GM21367 (cell line): ENCODE measurements around the gene SLC6A18.
"Not testable (repeated sequence)": the region's sequence is repeated elsewhere in the genome, so short reads cannot be mapped to it uniquely, and the experiment has no call there.

ENCODE experiments used
- ATAC-seq: cut with Tn5 transposase; IDR thresholded peaks from one replicate; pipeline ENCODE4 v1.9.1; 2021; ENCODE audit not compliant: unreplicated experiment

The SLC6A18 gene

DNA sequence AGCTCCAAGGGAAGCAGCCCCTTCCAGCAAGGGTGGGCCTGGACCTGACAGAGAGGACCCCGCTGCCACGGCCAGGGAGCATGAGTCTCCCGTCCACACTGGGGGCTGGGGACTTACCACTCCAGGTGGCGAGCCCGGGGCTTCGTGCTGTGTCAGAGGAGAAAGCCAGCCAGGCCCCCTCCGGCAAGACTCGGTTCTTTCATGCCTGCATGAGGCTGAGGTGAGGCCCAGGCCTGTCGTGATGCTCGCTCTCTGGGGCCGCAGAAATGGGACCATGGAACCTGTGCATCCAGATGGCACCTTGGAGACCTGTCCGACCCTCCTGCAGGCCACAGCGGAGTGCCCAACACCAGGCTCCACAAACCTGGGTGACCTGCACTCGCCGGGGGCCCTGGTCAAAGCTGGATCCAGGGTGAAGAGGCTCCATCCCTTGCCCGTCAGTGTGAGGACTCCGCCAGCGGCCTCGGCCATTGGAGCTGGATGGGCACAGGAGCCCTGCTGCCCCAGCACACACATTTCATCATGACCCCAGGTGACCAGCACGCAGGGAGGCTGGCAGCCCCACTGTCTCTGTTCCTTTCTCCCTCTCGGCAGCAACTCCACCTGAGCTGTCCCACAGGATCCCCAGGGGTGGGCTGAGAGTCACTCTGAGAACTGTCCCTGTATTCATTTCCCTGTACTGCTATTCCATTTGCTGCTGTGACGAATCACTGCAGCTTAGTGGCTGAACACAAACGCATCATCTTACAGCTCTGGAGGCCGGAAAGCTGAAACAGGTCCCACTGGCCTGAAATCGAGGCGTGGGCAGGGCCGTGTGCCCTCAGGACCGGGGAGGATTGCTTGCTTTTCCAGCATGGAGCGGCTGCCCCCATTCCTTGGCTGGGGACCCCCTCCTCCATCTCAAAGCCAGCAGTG, 24.4 kb downstream of the SLC6A18 start:
- ATAC-seq, result no peak

DNA sequence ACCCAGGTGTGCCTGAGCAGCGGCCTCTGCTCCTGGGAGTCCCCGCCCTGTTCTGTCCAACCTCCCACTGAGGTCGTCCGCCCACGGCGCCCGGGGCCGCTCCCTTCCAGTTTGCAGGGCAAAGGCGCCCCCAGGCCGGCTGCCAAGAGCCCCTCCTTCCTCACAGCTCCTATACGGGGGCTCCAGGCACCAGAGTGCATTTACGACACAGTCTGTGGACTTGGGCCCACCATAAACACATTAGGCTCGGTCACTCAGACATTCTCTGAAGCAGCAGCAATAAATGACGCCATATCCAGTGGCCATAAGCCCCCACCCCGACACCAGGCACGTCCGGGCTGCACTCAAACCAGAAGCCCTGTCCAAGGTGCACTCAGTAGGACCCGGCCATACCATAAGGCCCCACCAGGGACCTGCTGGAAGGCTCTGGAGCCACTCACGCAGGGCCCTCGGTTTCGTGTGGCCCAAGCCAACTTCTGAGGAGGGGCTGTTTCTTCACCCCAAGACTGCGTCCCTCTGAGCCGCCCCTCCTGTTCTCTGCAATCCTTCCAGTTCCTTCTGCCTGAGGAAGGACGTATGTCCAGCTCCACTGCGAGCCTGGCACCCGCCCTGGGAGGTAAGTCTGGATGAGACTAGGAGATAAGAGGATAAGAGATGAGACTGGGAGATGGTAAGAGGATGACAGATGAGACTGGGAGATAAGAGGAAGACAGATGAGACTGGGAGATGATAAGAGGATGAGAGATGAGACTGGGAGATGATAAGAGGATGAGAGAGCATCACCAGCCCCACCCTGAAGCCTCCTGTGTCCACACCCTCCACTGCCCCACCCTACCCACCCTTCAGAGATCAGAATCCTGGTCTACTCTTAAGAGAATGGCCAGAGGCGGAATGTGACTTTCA, 26.7 kb downstream of the SLC6A18 start:
- ATAC-seq, result no peak

DNA sequence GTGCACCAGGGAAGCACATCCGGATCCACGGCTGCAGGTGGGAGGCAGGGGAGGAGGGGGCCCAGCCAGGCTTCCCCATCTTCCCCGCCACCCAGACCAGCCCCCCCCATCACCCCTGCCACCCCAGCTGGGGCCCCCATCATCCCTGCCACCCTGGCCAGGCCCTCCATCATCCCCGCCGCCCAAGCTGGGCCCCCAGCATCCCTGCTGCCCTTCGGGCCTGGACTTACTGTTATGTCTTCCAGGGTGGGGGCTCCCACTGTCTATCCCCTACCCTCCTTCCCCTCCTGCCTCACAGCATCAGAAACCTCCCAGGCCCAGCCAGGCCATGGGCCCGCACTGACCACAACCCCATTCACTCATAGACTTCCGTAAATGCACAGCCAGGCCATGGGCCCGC, 27.5 kb downstream of the SLC6A18 start:
- no peak for ATAC-seq

DNA sequence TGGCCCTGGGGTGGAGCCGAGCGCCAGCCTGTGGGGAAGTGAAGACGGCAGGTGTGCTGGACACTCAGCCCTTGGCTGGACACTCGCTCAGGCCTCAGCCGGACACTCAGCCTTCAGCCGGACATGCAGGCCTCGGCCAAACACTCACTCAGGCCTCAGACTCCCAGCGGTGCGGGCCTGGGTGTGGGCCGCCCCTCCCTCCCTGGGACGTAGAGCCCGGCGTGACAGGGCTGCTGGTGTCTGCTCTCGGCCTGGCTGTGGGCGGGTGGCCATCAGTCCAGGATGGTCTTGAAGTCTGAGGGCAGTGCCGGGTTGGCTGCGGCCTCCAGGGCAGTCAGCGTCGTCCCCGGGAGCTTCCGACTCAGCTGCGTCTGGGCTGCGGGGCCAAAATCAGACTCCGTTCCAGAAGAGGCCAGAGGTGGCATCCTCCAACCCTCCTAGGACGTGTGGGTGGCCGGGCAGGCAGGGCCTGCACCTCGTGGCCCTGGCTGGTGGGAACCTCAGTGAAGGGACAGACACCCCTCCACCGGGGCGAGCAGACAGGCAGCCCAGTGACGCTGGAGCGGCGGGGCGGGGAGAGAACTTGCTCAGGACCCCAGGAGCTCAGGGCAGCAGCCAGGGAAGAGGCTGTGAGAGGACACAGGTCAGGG, 28.4 kb downstream of the SLC6A18 start:
- ATAC-seq, result no peak

DNA sequence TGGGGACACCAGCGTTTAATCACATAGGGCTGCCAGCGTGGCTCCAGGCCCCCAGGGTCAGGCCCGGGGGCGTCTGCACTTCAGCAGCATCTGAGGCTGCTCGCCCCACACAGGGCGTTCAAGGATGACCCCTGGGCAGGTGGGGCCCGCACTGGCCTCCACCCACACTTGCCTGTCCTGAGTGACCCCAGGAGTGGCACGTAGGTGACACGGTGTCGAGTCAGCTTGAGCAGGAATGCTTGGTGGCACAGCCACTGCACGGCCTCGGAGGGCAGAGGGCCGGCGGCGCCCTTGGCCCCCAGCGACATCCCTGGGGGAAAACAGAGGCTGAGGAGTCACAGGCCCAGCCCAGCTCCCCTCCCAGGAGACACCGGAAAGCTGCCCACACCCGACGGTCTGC, 29.0 kb downstream of the SLC6A18 start:
- ATAC-seq, result no peak

DNA sequence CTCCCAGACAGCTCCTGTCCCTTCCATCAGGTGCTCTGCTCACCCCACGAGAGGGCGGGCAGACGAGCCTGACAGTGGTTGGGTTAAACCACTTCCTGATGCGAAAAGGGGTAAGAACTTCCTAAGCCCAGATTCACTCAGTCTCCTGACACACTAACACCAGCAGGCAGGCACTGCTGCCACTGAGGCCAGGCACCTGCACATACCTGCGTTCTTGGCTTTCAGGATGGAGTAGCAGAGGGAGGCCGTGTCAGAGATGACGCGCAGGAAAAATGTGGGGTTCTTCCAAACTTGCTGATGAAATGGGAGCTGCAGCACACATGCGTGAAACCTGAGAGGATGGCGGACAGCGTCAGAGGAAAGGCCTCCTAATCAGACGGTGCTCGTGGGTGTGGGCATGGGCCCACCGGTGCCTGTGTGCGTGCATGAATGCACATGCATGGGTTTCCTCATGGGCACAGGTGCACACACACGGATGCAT, 29.9 kb downstream of the SLC6A18 start:
- no peak for ATAC-seq

DNA sequence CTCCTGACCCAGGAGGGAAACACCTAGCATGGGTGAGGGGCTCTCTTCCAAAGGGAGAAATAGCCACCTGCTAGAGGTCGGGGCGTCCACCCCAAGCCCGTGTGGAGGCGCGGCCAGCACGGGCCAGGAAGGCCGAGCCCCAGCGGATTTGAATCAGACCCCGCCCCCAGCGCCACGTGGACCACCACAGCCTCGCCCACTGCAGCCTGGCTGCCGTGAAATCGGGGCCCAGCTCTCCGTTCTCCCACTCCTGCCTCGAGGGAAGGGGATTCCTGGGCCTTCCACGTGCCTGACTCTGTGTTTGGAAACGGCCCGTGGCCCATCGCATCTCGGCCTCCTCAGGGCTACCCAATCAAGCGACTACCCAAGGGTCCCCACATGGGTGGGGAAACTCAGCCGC, 31.6 kb downstream of the SLC6A18 start:
- ATAC-seq, result no peak

DNA sequence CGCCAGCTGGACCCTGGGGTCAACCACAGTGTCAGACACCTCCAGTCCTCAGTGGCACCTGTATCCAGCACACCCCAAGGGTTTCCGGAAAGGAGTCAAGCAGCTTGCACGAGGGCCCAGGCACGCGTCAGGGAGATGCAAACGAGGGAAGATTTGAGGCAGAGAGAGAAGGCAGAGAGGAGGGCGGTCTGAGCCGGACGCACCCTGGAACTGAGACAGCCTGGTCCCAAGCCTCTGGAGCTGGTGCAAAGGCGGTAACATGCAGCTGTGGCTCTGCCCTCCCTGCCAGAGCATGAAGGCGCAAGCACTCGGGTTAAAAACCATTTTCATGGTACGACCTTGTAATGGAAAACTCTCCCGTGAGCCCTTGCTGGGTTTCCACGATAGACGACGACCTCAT, 32.2 kb downstream of the SLC6A18 start:
- ATAC-seq, result no peak

DNA sequence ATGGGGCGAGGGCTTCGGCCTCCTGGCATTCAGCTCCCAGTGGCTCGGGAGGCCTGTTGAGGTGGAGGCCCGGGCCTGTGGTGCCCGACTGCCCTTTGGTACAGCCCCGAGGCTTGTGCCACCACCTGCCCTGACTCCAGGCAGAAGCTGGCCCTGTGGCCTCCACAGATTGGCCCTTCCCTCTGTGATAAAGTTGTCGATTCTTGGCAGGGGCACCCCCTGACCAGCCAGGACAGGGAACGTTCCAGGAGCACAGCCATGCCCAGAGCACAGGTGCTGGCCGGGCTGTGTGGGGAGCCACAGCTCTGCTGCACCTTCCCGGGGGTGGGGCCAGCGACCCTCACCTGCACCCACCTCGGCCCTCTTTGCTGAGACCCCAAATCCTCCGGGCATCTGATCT, 32.7 kb downstream of the SLC6A18 start:
- ATAC-seq, result no peak

DNA sequence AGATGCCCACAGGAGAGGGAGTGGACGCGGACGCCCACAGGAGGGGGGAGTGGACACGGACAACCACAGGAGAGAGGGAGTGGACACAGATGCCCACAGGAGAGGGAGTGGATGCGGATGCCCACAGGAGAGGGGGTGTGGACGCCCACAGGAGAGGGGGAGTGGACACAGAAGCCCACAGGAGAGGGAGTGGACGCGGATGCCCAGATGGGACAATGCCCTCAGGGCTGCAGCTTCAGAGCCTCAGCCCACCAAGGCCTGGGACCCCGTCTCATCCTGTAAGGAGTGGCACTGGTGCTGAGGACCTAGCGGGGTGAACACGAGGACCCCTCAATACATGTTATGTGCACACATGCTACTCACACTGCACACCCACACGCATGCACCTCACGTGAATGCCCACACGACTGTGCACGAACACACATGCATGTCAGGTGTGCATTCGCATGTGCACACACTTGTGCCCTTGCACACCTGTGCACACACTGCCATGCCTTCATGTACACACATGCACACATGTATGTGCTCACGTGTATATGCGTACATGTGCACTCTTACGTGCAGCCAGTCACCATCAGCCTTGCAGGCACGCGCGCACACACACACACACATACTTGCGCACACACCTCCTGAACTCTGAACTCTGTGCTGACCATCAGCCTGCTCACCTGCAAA, 34.8 kb downstream of the SLC6A18 start:
- no peak for ATAC-seq

DNA sequence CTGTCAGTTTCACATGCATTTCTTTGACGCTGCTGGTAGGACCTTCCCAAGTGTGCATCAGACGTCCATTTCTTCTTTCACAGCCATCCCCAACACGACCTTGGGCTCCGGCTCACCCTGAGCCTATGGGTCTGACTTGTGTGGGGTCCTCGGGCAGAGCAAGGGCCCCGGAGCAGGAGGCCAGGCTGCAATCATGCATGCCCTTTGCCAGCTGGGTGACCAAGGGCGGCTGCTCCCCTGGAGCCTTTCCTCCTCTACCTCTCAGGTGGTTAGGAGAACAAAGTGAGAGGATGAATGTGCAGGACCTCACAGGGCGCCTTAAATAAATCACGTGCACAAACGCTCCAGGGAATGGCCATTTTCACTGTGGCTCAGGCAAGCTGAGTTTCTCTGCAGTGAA, 36.5 kb downstream of the SLC6A18 start:
- no peak for ATAC-seq

DNA sequence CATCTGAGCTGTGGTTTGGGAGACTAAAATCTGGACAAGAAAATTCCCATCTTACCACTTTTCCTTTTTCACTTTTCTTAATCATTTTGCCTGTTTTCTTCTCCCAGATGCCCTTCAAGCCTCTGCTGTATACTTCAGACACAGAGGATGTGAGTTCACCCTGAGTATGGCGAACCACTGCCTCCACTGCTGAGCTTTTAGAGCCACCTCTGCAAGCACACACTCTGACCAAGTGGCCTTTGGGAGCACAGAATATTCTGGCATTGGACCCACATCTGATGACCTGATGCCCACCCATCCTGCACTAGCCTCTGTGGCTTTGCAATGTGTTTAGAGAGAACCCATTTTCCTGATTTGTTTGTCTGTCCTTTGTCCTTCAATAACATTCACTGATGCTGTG, 37.2 kb downstream of the SLC6A18 start:
- ATAC-seq, result no peak

DNA sequence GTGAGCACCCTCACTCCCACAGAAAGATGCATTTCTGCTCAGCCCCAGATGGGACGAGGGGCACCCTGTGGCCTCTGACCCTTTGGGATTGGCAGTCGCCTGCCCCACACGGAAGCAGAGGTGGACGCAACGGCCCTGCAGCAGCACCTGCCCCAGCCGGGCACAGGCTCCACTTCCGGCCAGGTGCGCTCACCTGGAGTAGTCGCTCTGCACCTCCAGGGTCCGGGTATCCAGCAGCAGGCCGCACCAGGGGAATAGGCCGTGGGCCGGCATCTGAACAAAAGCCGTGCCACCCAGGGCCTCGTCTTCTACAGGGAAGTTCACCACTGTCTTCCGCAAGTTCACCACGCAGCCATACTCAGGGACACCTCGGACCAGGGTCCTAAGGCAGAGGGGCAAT, 39.0 kb downstream of the SLC6A18 start:
- ATAC-seq, result no peak

DNA sequence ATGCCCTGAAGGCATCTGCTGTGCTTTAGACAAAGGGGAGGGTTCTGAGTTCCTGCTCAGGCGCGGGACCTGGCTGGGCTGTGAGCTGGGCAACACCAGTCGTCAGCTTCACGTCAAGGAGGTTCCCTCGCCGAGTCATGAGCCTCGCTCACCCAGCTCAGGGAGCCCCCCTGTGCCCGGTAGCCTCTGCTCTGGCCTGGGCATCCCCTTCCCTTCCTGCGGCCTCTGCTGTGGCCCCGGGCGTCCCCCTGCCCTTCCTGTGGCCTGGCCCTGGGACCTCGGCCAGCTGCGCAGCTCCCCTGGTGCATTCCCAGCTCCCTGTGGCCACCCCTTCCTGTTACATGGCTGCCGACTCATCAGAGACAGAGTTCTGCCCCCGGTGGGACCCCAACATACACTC, 39.8 kb downstream of the SLC6A18 start:
- no peak for ATAC-seq

DNA sequence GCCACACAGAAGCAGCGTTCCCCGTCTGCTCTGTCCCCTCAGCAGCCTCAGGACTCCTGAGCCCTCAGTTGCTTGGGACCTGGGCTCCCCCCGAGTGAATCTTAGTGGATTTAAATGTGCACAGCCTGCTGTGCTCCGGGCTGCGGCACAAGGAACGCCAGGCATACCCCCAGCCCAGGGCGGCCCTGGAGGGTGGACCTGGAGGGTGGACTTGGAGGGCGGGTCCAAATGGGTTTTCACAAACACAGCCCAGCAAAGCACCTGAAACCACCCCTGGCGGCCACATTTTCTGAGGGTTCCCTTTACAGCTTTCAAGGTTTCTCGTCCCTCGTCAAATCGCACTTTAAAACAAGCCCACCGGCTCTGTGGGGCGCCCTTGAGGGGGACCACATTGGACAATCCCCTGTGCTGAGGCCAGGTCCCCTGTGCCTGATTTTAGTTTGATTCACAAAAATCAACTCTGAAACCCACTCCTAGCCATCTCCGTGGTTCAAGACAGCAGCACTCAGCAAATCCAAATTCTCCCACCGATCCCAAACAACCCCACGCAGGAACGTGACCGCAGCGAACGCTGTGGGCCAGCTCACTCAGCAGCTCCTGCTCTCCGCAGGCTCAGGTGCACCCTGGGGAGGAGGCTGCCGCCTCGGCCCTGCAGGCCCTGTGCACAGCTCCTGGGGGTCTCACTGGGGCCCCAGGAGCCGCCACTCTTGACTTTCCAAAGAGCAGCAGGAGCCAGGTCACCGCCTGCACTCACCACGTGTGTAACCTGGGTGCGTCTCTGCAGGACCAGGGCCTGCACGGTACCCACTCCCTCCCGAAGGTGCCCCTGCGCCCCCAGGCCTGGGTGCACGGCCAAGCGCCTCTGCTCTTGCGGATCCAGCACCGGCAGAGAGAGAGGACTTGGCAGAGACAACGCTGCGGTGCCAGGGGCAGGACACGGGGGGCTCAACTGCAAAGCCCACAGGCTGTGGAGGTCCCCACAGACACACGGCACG, 40.6 kb downstream of the SLC6A18 start:
- no peak for ATAC-seq

DNA sequence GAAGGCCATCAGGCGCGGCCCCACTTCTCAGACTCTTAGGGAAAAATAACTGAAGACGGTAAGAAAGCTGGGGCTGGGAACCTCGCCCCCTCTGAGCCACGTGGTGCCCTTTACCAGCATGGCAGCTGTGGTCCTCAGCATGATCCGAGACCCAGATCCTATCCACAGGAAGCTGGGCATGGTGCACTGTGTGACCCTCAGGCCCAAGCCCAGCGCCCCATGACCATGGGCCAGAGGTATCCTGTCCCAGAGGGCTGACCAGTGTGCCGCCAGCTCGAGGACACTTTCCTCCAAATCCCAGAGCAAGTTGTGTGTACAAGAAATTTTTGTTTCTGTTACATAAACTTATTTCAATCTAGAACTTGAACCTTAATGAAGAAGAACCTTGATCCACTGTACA, 41.6 kb downstream of the SLC6A18 start:
- ATAC-seq, result no peak

DNA sequence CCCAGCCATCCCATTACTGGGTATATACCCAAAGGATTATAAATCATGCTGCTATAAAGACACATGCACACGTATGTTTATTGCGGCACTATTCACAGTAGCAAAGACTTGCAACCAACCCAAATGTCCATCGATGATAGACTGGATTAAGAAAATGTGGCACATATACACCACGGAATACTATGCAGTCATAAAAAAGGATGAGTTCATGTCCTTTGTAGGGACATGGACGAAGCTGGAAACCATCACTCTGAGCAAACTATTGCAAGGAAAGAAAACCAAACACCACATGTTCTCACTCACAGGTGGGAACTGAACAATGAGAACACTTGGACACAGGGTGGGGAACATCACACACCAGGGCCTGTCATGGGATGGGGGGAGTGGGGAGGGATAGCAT, 42.3 kb downstream of the SLC6A18 start:
- ATAC-seq, result not testable (repeated sequence)

DNA sequence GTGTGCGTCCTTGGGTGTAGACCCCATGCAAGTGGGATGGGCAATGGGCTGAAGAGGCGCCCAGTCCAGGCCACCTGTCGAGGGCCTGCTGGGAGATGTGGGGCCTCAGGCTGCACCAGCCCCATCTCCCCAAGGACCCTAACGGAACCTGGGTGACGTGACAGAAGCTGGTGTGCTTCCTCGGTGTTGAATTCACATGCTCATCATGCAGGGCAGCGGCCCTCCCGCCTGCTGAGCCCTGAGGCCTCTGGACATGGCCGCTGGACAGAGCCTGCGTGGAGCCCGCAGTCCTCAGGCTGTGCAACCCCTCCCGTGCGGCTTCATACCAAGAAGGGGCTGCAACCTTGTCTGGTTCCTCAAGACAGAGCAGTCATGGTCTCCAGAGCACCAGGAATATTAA, 42.9 kb downstream of the SLC6A18 start:
- no peak for ATAC-seq

DNA sequence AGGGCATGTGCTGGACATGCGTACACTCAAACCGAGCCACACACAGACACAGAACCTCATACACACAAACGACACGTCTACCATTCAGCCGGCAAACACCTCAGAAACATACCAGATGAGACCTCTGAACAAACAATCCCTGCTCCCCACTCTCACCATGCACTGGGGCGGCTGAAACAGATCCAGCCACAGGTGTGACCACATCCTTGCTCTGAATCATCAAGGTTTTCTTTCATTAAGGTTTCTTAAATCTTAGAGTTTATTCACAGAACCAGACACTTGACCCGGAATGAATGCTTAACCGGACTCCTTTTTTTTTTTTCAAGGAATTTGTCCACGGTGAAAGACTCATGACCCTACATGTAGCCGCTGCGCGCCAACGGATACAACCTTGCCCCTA, 43.5 kb downstream of the SLC6A18 start:
- no peak for ATAC-seq

DNA sequence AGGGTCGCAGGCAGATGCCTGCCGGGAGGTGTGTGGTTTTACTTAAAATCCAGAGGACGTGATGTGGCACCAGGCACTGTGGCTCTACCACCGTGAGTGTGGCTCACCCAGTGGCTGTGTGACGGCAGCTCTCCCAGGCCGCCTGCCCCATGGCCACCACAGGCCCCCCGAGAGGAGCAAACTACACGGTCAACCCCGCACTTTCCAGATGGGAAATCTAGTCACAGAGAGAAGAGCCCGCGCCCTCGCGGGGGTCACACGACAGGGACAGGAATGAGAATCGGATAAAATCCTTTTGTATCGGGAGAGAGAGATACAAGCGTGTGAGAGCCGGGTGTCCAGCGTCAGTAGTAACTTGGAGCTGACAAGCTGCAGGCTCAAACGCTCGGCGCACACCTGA, 45.2 kb downstream of the SLC6A18 start:
- no peak for ATAC-seq
